Mucosa of gallbladder (tissue), 1 donor: ENCODE data around the gene CD300LD. TPM values are rescaled to one million over a fixed set of nuclear protein-coding genes. Genes with fewer than 3 reads are reported as not detected.

ENCODE experiments used
- DNase-seq: peaks from one replicate; pipeline ENCODE4 v3.0.0-alpha.2; 2020; ENCODE audit warnings: low spot score
- total RNA-seq: library from RNA; stranded (reverse); gene quantifications from one replicate; pipeline ENCODE4 v1.2.1, GENCODE V29; 2021
- donor health status: DM: no; HTN: no; CAD: no.

Gene CD300LD
- total RNA-seq, 1 donor from 2014 or later: not detected

DNA sequence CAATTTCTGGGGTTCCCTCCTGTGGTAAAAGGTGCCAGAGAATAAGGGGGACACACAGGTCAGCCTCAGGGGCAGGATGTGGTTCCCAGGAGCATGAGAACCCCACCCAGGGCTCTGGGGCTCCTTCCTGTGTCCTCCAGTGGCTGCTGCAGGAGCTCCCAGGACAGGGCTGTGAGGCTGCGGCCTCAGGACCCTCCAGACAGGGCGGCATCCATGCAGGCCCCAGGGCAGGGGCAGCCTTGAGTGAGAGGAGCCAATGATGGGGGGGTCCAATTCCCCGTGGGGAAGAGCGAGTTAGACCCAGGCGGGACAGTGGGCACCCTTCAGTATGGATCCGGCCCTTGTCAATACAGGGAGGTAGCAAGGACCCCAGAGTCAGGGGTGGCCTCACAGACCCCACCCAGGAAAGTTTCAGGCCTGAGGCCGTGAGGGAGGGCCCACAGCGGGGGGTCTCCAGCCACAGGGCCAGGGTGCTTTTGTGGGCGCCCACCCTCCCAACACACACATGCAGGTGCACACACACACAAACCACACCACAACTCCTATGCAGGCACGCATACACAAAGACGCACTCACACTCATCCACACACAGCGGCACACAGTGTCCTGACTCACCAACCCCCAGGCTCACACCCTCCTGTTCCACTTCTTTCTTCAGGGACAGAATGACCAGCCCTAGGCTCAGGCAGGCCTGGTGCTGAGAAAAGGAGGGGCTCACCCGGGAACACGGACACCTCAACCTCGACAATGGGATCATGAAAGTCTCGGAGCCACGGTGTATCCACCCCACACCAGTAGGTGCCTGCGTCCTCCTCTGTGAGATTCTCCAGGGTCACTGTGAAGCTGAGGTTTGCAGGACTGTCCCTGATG is 48.0 kb downstream of the CD300LD start:
- no peak for DNase-seq

DNA sequence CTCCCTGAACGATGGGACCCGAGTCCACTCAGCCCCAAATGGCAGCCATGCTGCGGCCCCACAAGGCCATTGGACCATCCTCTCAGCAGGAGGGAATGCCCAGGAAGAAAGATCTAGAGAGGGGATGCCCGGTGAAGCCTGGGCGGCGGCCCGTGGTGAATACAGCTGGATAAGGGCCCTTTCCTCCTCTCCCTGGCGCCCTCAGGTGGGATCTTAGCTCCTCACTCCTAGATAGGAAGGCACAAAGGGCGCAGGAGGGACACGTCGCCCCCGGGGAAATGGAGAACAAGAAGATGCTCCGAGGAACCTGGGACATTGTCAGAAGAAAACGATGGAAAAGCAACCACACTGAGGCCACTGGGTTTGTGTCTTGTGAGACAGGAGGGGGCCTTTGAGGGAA is 48.7 kb downstream of the CD300LD start:
- no peak for DNase-seq

- DNase-seq: no peak
These were observed 49.2 kb downstream of the CD300LD start for GRCh38 chr17:74542727-74543383.

GRCh38 chr17:74542166-74542565 is 49.9 kb downstream of the CD300LD start:
- no peak for DNase-seq

- DNase-seq: no peak
These were observed 50.6 kb downstream of the CD300LD start for GRCh38 chr17:74541176-74542111.

DNA sequence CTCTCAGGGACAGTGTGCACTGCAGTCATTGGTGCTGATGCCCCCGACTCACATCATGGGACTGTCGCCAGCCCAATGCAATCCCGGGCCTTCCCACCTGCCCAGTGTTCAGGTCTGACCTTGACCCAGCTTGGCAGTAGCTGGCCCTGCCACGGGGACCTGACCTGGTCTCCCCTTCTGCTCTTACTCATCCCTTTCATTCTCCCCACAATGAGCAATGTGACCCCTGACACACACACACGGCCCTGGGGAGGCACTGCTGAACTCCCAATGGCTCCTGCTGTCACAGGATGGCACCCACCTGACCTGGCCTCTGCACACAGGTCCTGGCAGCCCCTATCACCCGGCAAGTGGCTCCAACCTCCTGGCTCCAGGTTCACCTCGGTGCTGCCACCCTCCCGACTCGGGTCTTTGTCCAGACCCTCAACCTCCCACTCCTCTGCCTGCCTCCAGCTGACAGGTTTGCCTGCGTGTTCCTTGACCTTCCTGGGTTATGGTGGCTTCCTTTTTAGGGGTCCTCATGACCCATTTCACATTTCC is 52.7 kb downstream of the CD300LD start:
- no peak for DNase-seq

- no peak for DNase-seq
These were observed 55.2 kb downstream of the CD300LD start for GRCh38 chr17:74536890-74537289.

GRCh38 chr17:74532115-74532514 is 60.0 kb downstream of the CD300LD start:
- DNase-seq: peak; percentile 49

- no peak for DNase-seq
These were observed 60.8 kb downstream of the CD300LD start, which contains the start of gene CD300LB for GRCh38 chr17:74531231-74531761. CD300LB (minus strand) TSS chr17:74531475; CDS start chr17:74531350, 125 bp downstream.

DNA sequence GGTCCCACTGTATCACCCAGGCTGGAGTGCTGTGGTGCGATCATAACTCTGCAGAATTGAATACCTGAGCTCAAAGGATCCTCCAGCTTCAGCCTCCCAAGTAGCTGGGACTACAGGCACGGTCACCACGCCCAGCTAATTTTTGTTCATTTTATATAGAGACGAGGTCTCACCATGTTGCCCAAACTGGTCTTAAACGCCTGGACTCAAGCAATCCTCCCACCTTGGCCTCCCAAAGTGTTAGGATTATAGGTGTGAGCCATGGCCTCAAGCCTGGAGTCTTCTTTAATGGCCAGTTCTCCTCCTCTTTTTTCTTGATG is 61.3 kb downstream of the CD300LD start:
- DNase-seq: no peak

Other genes with a start within 250 kb of the CD300LD start
- not detected for gene BTBD17, start 230.4 kb downstream of the CD300LD start, total RNA-seq
- 0.20 TPM for gene GPR142, start 224.8 kb downstream of the CD300LD start, total RNA-seq
- gene GPRC5C, start 160.2 kb downstream of the CD300LD start, total RNA-seq: 148 TPM
- gene CD300A, start 125.6 kb downstream of the CD300LD start, total RNA-seq: 15.2 TPM
- 0.49 TPM for gene CD300LB, start 60.8 kb downstream of the CD300LD start, total RNA-seq
- gene CD300C, start 46.2 kb downstream of the CD300LD start, total RNA-seq: 2.9 TPM
- not detected for gene CD300H, start 24.8 kb downstream of the CD300LD start, total RNA-seq
- gene CD300E, start 31.5 kb upstream of the CD300LD start, total RNA-seq: 0.35 TPM
- gene CD300LF, start 120.6 kb upstream of the CD300LD start, total RNA-seq: 1.8 TPM
- gene RAB37, start 145.0 kb upstream of the CD300LD start, total RNA-seq: 5.1 TPM
- gene NHERF1, start 156.3 kb upstream of the CD300LD start, total RNA-seq: 568 TPM
- 43.7 TPM for gene NAT9, start 184.1 kb upstream of the CD300LD start, total RNA-seq